ENCODE measurements around the gene PRKAB2. TPM values are rescaled to one million over a fixed set of nuclear protein-coding genes. Genes with fewer than 3 reads are reported as not detected.

The PRKAB2 gene
- total RNA-seq, 1 donor from 2014 or later = 26.7 TPM

GRCh38 chr1:147215540-147215916, 43.3 kb upstream of the PRKAB2 start:
- TF ChIP-seq, protein P1, sequence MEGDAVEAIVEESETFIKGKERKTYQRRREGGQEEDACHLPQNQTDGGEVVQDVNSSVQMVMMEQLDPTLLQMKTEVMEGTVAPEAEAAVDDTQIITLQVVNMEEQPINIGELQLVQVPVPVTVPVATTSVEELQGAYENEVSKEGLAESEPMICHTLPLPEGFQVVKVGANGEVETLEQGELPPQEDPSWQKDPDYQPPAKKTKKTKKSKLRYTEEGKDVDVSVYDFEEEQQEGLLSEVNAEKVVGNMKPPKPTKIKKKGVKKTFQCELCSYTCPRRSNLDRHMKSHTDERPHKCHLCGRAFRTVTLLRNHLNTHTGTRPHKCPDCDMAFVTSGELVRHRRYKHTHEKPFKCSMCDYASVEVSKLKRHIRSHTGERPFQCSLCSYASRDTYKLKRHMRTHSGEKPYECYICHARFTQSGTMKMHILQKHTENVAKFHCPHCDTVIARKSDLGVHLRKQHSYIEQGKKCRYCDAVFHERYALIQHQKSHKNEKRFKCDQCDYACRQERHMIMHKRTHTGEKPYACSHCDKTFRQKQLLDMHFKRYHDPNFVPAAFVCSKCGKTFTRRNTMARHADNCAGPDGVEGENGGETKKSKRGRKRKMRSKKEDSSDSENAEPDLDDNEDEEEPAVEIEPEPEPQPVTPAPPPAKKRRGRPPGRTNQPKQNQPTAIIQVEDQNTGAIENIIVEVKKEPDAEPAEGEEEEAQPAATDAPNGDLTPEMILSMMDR (IDR thresholded peaks at IDR 0.05; ENCODE audit: partially characterized antibody, unreplicated experiment) = no peak
- Mint-ChIP-seq H3K4me3 (ENCODE audit: unreplicated experiment) (no peak overlapping the region), H3K27me3 (ENCODE audit: unreplicated experiment) (no peaks in the 10 kb centered on the region), H3K9me3 (ENCODE audit: unreplicated experiment) (peaks cover 1% of the 10 kb centered on the region), H3K4me1 (ENCODE audit: low read depth, unreplicated experiment) (no peaks in the 10 kb centered on the region), H3K27ac (ENCODE audit: unreplicated experiment) (no peak overlapping the region), H3K36me3 (ENCODE audit: unreplicated experiment) (no peaks in the 10 kb centered on the region)
- DNase-seq = no peak

- no peak for DNase-seq
- Mint-ChIP-seq H3K9me3 (ENCODE audit: unreplicated experiment) (peaks cover 1% of the 10 kb centered on the region), H3K4me3 (ENCODE audit: unreplicated experiment) (no peak overlapping the region)
These were observed 42.7 kb upstream of the PRKAB2 start for GRCh38 chr1:147214842-147215539.

GRCh38 chr1:147214325-147214724, 42.1 kb upstream of the PRKAB2 start:
- Mint-ChIP-seq H3K4me1 (ENCODE audit: low read depth, unreplicated experiment) (no peaks in the 10 kb centered on the region), H3K27ac (ENCODE audit: unreplicated experiment) (no peak overlapping the region), H3K4me3 (ENCODE audit: unreplicated experiment) (no peak overlapping the region), H3K27me3 (ENCODE audit: unreplicated experiment) (no peaks in the 10 kb centered on the region), H3K9me3 (ENCODE audit: unreplicated experiment) (peaks cover 1% of the 10 kb centered on the region), H3K36me3 (ENCODE audit: unreplicated experiment) (no peaks in the 10 kb centered on the region)
- TF ChIP-seq, protein P1 (IDR thresholded peaks at IDR 0.05; ENCODE audit: partially characterized antibody, unreplicated experiment) = no peak
- no peak for DNase-seq

More at GRCh38 chr1:147214842-147215539, 42.7 kb upstream of the PRKAB2 start:
- no peaks in the 10 kb centered on the region for H3K27me3 Mint-ChIP-seq (ENCODE audit: unreplicated experiment)
- TF ChIP-seq, protein P1 (IDR thresholded peaks at IDR 0.05; ENCODE audit: partially characterized antibody, unreplicated experiment) = no peak
- H3K36me3 Mint-ChIP-seq (ENCODE audit: unreplicated experiment) = no peaks in the 10 kb centered on the region
- no peaks in the 10 kb centered on the region for H3K4me1 Mint-ChIP-seq (ENCODE audit: low read depth, unreplicated experiment)
- no peak overlapping the region for H3K27ac Mint-ChIP-seq (ENCODE audit: unreplicated experiment)

GRCh38 chr1:147213271-147213670, 41.0 kb upstream of the PRKAB2 start:
- Mint-ChIP-seq H3K4me3 (ENCODE audit: unreplicated experiment) (no peak overlapping the region), H3K36me3 (ENCODE audit: unreplicated experiment) (no peaks in the 10 kb centered on the region), H3K27me3 (ENCODE audit: unreplicated experiment) (no peaks in the 10 kb centered on the region), H3K4me1 (ENCODE audit: low read depth, unreplicated experiment) (no peaks in the 10 kb centered on the region), H3K9me3 (ENCODE audit: unreplicated experiment) (peaks cover 1% of the 10 kb centered on the region), H3K27ac (ENCODE audit: unreplicated experiment) (no peak overlapping the region)
- TF ChIP-seq, protein P1 (IDR thresholded peaks at IDR 0.05; ENCODE audit: partially characterized antibody, unreplicated experiment) = no peak
- DNase-seq = no peak

DNA sequence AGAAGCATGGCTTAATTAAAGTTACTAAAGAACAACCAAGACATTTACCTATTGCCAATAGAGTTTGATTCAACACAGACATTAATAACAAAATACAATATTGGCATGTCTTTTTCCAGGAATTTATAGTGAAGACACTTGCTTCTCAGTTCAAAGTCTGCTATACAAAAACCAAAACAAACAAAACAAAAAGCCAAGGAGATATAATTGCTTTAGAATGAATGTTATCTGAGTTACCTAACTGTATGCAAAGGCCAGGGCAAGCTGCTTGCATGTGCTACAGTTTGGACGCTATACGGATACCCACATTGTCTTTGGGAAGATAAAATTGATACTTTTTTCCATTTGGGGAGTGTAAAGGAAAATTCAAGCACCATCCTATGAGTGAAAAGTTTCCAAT, 39.3 kb upstream of the PRKAB2 start:
- TF ChIP-seq, protein P1 (IDR thresholded peaks at IDR 0.05; ENCODE audit: partially characterized antibody, unreplicated experiment) = no peak

More for the DNA sequence above, 39.3 kb upstream of the PRKAB2 start:
- no peak overlapping the region for H3K4me3 Mint-ChIP-seq (ENCODE audit: unreplicated experiment)
- H3K27ac Mint-ChIP-seq (ENCODE audit: unreplicated experiment) = no peak overlapping the region
- H3K4me1 Mint-ChIP-seq (ENCODE audit: low read depth, unreplicated experiment) = no peaks in the 10 kb centered on the region
- H3K9me3 Mint-ChIP-seq (ENCODE audit: unreplicated experiment) = peaks cover 1% of the 10 kb centered on the region
- no peaks in the 10 kb centered on the region for H3K27me3 Mint-ChIP-seq (ENCODE audit: unreplicated experiment)
- no peak for DNase-seq
- no peaks in the 10 kb centered on the region for H3K36me3 Mint-ChIP-seq (ENCODE audit: unreplicated experiment)
